ENCODE results near the gene CXCL17.

DNA sequence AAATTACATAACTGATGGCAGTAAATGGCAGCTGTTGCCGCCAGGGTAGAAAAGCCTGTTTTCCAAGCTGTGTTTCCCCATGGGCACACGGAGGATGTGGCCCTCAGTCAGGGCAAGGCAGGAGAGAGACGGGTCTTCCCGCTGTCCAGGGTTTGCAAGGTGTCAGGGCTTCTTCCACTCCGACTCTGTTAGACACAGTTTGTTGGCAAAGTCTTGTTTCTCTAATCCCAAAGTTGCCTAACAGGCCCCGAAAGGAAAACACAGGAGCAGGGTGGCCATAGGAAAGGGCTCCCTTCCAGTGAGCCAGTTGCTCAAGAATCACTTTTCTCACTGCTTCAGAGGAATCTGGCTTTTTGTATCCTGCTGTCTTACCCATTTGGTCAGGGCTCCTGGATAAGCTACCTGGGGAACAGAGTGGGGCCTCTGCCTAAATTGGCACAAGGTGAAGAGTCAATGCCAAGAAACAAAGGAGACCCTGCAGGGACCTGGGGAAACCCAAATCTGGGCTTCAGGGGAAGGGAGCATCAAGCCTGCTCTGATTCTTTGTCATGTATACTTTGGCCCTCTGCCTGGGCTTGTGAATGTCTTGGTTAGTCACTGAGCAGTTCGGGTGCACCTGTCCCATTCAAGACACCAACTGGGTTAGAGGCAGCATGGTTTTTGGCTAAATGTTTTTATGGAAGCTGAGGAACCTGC is 29.0 kb upstream of the CXCL17 start:
- no peak for TF ChIP-seq POLR2AphosphoS5 (IDR thresholded peaks at IDR 0.05; ENCODE audit: low read depth)
- TF ChIP-seq, protein P1, sequence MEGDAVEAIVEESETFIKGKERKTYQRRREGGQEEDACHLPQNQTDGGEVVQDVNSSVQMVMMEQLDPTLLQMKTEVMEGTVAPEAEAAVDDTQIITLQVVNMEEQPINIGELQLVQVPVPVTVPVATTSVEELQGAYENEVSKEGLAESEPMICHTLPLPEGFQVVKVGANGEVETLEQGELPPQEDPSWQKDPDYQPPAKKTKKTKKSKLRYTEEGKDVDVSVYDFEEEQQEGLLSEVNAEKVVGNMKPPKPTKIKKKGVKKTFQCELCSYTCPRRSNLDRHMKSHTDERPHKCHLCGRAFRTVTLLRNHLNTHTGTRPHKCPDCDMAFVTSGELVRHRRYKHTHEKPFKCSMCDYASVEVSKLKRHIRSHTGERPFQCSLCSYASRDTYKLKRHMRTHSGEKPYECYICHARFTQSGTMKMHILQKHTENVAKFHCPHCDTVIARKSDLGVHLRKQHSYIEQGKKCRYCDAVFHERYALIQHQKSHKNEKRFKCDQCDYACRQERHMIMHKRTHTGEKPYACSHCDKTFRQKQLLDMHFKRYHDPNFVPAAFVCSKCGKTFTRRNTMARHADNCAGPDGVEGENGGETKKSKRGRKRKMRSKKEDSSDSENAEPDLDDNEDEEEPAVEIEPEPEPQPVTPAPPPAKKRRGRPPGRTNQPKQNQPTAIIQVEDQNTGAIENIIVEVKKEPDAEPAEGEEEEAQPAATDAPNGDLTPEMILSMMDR (IDR thresholded peaks at IDR 0.05; ENCODE audit: insufficient read depth, low read length) = no peak
- no peak for TF ChIP-seq GABPA (IDR thresholded peaks at IDR 0.05; ENCODE audit: low read depth)
- TF ChIP-seq, protein P2, sequence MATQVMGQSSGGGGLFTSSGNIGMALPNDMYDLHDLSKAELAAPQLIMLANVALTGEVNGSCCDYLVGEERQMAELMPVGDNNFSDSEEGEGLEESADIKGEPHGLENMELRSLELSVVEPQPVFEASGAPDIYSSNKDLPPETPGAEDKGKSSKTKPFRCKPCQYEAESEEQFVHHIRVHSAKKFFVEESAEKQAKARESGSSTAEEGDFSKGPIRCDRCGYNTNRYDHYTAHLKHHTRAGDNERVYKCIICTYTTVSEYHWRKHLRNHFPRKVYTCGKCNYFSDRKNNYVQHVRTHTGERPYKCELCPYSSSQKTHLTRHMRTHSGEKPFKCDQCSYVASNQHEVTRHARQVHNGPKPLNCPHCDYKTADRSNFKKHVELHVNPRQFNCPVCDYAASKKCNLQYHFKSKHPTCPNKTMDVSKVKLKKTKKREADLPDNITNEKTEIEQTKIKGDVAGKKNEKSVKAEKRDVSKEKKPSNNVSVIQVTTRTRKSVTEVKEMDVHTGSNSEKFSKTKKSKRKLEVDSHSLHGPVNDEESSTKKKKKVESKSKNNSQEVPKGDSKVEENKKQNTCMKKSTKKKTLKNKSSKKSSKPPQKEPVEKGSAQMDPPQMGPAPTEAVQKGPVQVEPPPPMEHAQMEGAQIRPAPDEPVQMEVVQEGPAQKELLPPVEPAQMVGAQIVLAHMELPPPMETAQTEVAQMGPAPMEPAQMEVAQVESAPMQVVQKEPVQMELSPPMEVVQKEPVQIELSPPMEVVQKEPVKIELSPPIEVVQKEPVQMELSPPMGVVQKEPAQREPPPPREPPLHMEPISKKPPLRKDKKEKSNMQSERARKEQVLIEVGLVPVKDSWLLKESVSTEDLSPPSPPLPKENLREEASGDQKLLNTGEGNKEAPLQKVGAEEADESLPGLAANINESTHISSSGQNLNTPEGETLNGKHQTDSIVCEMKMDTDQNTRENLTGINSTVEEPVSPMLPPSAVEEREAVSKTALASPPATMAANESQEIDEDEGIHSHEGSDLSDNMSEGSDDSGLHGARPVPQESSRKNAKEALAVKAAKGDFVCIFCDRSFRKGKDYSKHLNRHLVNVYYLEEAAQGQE (IDR thresholded peaks at IDR 0.05; ENCODE audit: insufficient replicate concordance, low read depth) = no peak
